Dermis microvascular lymphatic vessel endothelial cell (primary cell): ENCODE measurements around the gene ARMC9. TPM values are rescaled to one million over a fixed set of nuclear protein-coding genes. Genes with fewer than 3 reads are reported as not detected.
"Not testable (repeated sequence)": the region's sequence is repeated elsewhere in the genome, so short reads cannot be mapped to it uniquely, and the experiment has no call there.

Experiments used
- DNase-seq, 2 donors: peaks; one replicate each; pipeline versions ENCODE4 v3.0.0 to v3.0.0-alpha.2; 2010; ENCODE audit warnings: low read depth in 2 of 2
- total RNA-seq: library from RNA; depleted of rRNA; stranded (reverse); fragments of >200 nt; gene quantifications from 2 replicates; pipeline ENCODE4 v1.2.1, GENCODE V29; 2014

The ARMC9 gene
- total RNA-seq, 1 donor from 2014 or later = 6.0 TPM

DNA sequence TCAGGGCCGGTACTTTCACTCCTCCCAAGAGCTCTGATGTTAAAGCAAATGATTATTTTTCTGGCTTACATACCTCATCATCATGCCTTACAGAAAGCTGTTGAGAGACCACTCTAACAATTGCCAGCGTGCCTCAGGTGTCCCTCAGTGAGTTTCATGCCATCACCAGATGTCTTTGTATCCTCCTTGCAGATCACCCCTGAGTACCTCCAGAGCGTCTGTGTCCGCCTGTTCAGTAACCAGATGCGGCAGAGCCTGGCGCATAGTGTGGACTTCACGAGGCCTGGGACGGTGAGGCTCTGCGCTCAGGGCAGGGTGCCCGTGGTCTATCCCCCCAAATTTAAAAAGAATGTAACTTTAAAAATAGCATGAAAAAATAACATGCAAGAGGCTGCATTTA lies 41.3 kb downstream of the ARMC9 start:
- no peak for DNase-seq

DNA sequence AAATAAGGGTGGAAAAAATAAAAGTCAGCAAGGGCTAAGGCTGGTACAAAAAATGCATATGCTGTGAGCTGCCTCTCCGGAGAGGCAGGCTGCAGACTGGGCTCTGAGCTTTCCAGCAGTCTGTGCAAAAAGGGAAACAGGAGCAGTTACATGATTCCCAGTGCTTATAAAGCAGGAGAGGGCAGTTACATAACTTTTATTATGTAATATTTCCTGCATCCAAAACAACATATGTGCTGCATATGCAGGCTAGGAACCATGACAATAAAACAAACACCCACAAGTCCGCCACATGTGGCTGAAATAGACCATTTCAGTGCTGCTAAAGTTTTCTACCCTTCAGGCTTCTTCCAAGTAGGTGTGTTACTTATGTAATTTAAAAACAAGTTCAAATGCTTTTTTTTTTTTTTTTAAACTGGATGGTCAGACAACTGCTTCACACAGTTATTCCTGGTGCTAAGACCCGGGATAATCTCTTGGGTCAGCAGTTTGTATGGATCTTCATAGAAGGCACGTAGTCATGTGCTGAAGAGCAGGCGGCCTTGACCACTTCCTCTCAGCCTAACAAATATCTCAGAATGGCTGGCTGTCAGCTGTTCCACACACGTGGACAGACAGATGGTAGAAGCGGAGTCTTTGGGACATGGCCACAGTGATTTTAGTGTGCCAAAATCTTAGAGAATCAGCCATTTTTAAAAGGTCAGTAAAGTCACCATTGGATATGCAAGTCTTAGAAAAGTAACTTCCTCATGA lies 43.5 kb downstream of the ARMC9 start:
- DNase-seq = no peak

DNA sequence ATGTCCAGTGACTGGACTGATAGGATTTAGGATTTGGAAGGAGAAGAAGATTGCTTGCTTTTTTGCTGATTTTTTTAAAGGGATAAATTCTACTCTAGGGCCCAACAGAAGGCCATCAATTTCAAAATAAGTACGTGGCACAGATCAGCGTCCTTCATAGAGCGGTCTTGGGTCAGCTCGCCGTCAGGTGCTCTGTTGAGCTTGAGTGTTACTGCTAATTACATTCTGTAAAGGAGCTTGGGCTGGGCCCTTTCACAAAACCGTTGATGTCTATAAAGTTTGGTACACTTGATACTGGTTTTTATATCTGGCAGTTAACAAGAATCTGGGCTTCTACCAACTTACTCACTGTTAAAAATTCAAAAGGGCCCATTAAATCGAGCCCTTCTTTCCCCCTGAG lies 45.4 kb downstream of the ARMC9 start:
- DNase-seq = no peak

DNA sequence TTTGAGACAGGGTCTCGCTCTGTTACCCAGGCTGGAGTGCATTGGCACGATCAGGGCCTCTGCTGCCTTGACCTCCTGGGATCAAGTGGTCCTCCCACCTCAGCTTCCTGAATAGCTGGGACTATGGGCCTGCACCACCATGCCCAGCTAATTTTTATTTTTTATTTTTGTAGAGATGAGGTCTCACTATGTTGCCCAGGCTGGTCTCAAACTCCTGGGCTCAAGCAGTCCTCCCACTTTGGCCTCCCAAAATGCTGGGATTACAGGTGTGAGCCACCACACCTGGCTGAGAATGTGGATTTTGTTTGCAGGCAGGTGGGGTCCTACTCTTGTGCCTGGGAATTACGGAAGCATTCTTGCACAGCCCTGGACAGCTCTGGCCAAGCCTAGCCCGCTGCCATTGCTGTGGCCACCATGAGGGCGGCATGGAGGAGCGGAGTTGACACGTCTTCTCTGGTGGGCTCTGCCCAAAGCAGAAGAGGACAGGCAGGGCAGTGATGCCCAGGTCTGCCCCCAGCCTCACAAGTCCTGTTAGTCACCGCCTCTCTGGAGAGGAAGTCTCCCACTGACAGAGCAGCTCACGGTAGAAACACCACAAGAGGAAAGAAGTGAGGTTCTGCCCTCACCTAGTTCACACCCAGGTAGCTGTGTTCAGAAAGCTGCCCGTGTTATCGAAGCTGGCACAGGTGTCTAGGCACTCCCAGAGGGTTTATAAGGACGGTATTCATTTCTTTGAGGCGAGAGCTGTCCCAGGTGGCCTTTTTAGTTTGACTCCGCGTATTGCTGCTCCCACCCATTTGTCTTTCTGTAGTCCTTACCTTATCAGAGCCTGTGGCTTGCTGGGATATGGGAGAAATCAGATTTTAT lies 46.2 kb downstream of the ARMC9 start:
- no peak for DNase-seq

DNA sequence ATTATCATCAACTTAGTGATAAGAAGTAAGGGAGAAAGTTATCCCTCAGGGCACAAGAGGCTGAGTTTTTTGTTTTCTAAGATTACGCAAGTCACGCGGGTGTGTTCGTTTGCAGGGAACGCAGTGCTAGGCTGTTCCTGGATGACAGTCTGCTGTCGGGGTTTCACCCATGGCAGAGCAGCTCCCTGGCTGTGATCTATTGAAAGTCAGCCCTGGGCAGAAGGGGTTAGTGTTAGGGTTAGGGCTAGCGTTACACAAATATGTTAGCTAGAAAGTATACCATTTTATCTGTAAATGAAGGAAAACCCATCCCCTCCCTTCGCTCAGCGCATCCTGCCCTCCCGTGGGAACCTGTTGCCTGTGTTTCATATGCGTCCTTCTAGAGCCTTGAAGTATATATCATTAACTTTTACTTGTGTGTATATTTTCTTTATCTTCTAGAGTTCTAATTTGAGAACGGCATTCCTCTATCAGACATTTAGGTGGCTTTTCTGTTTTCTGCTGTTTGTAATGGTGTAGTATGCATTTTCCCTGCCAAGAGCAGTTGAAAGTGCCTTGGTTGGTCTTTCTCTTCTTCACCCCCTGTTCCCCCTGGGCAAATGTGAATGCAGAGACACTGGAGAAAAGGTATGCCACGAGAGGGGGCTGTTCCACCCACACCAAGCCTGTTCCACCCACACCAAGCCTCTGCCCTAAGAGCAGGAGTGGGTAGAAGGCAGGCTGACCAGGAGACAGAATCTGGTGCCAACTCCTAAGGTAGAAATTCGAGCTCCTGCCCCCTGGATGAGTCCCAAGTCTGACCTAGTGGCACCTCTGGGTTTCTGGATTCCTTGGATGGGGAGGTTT lies 47.0 kb downstream of the ARMC9 start:
- DNase-seq = peak; percentile 21 to 30

DNA sequence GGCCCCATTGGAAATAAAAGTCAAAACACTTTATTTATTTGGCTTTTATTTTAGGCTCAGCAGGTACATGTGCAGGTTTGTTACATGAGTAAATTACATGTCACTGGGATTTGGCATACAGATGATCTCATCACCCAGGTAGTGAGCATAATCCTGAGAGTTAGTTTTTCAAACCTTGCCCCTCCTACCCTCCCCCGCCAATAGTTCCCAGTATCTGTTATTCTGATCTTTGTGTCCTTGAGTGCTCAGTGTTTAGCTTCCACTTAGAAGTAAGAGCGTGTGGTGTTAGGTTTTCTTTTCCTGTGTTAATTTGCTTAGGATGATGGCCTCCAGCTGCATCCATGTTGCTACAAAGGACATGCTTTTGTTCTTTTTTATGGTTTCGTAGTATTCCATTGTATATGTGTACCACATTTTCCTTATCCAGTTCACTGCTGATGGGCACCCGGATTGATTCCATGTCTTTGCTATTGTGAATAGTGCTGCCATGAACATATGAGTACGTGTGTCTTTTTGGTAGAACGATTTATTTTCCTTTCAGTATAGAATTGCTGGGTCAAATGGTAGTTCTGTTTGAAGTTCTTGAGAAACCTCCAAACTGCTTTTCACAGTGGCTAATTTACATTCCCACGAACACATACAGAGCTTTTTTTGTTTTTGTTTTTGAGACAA lies 47.9 kb downstream of the ARMC9 start:
- no peak for DNase-seq

DNA sequence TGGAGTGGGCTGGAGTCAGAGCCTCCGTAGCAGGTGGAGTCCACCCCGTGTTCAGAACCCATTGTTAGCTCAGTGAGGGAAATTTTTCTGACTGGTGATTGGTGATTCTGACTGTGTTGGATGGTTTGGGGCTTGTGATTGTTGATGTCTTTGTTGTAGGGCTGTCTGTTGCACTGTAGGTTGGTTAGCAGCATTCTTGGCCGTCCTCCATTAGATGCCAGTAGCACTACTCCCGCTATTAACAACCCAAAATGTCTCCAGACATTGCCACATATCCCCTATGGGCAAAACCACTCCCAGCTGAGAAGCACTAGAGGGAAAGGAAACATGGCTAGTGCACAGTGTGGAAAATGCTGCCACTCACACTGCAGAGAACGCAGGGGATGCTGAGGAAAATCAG lies 51.7 kb downstream of the ARMC9 start:
- DNase-seq = no peak

DNA sequence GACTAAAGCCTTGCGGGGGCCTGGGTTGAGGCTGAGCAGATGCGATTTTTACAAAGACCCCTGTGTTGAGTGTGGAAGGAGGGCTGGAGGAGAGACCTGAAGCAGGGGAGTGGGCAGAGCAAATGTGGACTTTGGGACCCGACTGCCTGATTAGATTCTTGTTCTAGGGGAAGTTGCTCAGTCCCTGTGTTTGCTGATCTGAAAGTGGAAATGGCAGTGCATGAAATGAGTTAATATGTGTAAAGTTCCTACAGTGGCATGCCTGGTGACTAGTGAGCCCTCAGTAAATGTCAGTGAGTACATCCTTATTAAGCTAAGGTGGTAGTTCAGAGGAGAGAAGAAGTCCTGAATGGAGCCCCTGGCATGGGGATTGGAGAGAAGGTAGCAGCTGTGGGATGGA lies 52.3 kb downstream of the ARMC9 start:
- DNase-seq = no peak

DNA sequence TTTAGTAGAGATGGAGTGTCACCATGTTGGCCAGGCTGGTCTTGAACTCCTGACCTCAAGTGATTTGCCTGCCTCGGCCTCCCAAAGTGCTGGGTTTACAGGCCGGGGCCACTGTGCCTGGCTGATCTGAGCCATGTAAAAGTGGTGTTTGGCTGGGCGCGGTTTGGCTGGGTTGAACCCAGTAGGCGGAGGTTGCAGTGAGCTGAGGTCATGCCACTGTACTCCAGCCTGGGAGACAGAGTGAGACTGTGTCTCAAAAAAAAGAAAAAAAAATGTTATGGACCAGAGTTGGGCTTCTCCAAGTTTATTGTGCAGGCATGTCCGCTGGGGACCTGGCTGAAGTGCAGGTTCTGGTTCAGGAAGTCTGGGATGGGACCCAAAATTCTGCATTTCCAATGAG lies 54.9 kb downstream of the ARMC9 start:
- not testable (repeated sequence) for DNase-seq

DNA sequence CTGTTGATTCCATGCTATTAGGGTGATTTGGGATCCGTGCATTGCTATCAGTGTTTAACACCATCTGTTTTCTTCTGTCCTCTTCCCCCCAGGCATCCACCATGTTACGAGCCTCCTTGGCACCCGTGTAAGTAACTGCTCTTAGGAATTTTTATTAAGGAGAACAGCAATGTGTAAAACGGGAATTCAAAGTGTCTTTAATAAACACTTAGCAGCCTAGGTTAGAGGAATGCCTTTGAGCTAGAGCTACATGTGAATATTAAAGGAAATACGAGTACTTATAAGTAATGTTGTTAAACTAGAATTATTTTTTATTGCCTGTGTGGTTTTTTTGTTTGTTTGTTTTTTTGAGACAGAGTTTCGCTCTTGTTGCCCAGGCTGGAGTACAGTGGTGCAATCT lies 58.1 kb downstream of the ARMC9 start:
- no peak for DNase-seq

DNA sequence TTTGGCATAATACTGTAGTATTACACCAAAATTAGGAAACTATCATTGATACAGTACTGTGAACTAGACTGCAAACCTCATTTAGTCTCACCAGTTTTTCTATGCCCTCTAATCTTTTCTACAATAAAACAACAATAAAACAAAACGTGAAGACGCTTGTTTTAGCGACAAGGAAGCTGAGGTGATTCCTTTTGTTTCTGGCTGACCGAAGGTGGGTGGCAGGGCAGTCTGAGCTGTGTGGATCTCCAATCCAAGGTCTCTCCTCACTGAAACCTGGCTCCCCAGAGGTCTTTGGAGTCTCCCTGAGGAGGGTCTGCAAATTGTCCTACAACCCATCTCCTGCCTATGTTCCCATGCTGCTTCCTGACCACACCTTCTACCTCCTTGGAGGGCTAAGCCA lies 59.3 kb downstream of the ARMC9 start:
- no peak for DNase-seq

DNA sequence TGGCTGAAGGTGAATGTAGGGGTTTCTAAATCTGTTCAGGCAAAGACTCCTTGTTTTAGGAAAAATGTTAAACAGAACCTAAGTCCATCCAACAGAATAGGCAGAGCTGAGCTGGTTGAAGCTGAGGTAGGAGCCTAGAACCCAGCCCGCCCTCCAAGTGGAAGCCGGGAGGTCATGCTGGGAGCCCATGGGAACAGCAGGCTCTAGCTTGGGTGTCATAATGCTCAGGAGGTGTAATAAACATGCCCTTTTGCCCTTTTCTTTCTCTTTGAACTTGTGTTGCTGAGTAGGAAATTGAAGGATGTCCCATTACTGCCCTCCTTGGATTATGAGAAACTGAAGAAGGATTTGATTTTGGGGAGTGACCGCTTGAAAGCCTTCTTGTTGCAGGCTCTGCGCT lies 60.3 kb downstream of the ARMC9 start:
- DNase-seq = no peak

DNA sequence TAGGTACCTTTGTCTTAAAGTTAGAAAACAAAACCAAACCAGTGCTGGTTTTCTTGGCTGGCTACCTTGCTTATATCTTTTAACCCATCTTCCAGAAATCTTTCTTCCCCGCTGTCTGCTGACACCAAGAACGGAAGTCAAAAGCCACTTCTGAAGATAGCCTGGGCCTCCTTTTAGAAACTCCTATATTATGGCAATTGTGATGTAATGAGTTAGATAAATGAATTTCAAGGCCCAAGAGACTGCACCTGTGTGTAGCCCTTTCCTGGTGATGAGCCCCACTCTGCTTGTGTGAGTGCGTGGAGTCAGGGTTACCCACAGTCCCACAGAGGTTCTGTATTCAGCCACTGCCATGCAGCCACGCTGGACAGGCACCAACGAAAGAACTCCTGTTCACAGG lies 60.7 kb downstream of the ARMC9 start:
- no peak for DNase-seq

DNA sequence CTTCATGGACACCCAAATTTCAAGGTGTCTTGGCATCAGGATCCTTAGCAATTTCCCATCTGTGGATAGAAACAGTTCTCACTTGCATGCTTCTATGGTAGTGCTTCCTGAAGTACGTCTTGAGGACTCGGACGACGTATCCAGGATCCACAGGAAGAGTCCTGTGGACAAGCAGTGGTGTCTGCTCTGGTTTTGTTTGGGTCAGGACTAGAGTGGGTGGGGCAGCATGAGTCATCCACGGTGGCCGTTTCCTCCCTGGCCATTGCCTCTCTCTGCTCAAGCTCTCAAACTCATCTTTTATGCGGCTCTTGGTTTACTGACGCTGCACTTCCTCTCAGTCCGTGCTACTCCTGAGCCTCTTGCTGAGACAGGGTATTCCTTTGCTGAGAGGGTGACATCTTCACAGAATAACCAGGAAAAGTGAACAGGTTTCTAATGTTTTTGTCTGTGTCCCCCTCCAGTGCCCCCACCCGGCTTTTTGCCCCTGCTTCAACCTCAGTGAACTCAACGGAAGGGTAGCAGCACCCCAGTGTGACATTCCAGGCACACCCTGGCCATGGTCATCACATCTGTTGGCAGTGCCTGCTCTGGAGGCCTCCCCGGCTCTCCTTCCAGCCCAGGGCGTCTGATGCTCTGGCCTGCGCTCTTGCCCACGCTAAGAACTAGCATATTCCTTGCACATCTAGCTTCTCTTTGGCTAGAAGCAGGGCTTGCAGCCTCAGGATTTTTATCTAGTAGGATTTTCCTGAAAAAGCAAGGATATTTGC lies 62.2 kb downstream of the ARMC9 start:
- peak in 1 of 2 donors; percentile 30 for DNase-seq

DNA sequence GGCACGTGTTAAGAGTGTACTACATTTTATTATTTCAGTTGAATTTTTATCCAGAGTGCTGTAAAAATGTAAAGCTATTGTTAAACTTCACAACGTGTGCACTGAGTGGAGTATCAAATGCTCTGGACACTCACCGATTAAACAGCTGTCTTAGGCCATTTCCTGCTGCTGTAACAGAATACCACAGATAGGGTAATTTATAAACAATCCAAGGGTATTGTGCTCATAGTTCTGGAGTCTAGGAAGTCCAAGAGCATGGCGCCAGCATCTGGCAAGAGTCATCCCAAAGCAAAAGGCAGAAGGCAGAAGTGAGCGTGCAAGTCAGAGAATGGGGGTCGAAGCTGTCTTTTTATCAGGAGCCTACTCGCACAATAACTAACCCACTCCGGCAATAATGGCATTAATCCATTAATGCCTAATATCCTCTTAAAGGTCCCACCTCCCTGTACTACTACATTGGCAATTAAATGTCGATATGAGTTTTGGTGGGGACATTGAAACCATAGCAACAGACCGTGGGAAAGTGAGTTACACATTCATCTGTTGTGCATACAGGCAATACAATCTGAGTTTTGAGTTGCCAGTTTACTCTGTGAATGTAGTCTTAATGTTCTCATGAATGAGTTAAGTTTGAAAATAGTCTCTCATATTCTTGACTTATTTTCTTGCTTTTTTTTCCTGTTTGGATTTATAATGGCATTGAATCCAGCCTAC lies 64.8 kb downstream of the ARMC9 start:
- peak in 1 of 2 donors; percentile 8 for DNase-seq

DNA sequence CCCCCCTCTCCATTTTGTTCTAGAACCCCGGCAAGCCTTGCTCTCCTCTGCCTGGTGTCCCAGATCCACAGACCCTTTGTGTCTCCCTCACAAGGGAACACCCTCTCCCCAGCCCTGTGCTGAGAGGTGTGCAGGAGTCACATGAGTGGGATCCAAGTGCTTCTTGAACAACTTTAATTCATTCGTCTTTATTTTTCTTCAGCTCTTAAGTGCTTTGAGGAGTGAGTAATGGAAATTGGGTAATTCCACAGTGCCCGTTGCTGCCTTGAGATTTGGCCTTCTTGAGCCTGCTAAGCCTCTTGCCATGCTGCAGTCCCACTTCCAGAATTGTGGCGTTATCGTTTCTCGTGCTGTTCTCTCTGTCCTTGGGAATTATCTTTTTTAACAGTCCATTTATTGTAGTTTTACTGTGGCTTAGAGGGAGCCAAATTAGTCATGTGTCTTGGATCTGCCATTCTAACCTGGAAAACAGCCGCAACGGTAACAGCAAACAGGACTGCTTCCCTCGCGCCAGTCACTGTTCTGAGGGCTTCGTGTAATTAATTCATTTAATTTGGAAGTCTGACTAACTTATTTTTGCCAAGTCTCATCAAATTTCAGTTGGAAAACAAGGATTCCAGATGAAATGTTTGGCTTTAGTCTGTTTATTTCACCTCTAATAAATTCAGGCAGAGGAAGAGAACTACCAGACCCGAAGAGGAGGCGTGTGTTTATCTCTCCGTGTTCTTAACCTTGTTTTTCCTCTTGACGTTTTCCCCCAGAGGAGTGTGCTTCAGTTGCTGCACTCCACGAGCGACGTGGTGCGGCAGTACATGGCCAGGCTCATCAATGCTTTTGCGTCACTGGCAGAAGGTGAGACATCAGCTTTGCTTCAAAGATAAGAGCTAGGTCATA lies 72.0 kb downstream of the ARMC9 start:
- DNase-seq = no peak

DNA sequence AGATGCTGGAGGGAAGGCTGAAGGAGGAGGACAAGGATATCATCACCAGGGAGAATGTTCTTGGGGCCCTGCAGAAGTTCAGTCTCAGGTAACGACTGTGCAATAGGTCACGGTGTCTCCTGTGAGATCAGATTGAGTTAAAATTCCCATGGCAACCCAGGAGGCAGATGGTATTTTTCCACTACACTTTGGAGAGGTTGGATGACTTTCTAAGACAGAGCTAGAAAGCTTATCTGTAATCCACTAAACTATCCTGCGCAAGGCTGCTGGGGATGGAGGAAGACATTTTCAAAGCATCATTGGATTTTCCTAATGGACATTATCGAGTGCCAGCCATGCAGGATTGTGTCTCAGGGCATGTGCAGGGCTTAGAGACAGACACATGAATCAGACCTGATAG lies 74.6 kb downstream of the ARMC9 start:
- no peak for DNase-seq

DNA sequence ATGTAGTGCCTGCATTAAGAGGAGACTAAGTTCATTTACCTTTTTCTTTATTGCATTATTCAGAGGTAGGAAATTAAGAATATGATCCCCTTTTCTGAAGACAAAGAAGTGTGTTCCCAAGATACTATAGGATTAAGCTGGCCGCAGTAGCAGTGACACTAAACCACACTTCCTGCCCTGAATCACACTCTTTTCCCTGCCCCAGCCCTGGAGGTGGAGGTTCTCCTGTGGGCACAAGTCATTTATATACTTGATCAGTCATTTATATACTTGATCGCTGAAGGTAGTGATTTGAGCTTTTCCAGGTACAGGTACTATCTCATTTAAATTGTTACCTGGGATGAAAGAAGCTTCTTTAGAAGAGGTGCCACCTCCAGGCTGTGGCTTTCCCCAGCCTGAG lies 78.6 kb downstream of the ARMC9 start:
- no peak for DNase-seq

DNA sequence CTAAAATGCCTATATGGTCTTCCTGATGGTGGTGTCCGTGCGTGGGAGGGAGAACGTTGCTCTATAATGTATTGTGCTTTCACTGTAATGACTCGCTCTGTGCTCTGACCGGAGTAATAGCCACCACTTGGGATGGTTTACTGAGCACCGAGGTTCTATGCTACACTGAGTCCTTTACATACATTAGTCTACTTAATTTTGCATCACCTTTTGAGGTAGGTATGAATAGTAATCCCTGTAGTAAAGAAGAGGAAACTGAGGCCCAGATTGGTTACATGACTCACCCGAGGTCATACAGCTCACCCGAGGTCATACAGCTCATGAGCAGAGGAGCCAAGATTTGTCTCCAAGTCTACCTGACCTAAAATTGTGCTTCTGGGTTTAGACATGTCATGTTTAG lies 79.5 kb downstream of the ARMC9 start:
- no peak for DNase-seq
